ENCODE measurements around the gene MAP1A. TPM values are rescaled to one million over a fixed set of nuclear protein-coding genes. Genes with fewer than 3 reads are reported as not detected.

Gene MAP1A
- total RNA-seq, 2 experiments from 2014 or later: 3.4 to 3.5 TPM

GRCh38 chr15:43516801-43517353 lies 531 bp upstream of the MAP1A start:
- no peak overlapping the region for H3K27ac Mint-ChIP-seq
- ATAC-seq (ENCODE audit: low read depth) (no peak), DNase-seq (no peak)
- H3K4me3 Mint-ChIP-seq: peak overlapping the region; percentile 13
- no peaks in the 10 kb centered on the region for H3K9me3 Mint-ChIP-seq
- H3K27me3 Mint-ChIP-seq: peaks cover 24% of the 10 kb centered on the region
- no peaks in the 10 kb centered on the region for H3K36me3 Mint-ChIP-seq
- POLR2A ChIA-PET: no interaction called here
- peaks cover 46% of the 10 kb centered on the region for H3K4me1 Mint-ChIP-seq

DNA sequence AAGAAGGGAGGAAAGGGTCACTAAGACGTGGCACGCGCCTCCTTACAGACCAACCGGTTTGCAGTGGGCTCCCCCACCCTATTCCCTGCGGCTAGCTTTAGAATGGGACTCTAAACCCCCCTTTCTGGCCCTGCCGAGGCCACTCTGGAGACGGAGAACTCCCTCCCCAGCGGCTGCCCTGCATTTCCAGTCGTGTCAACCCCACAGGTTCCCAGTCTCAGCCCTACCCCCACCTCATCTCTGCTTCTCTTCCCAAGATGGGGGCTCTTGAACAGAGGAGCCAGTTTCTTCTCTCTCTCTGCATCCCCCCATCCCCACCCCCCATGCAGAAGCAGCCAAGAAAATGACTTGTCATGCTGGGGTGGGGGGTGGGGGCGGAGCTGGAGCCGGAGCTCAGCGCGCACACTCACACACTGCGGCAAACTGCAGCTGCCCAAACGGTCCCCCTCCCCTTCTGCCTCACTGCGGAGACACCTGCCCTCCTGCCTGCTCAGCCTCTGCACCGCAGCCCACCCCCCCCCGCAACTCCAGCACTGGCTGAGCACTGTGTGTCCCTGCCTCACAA lies 871 bp downstream of the MAP1A start:
- no peak for DNase-seq
- POLR2A ChIA-PET: no interaction called here
- H3K4me3 Mint-ChIP-seq: peak overlapping the region; percentile 65

DNA sequence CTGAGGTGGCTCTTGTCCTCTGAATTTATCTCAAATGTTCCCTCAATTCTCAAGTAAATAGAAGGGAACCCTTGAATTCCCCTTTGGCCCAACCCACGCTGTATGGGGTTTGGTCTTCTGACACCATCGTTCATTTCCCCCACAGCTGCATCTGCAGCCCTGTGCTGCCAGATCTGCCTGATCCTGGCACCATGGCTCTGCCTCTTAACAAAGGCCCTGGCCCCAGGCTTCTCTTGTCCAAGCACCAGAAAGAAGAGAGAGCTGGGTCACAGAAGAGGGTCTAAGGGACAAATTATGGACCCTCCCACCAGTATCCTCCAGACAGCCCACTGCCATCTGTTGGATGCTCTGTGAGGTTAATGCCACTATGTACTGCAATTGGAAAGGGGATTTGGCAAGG lies 1.8 kb downstream of the MAP1A start:
- Mint-ChIP-seq H3K4me3 (no peak overlapping the region), H3K27ac (no peak overlapping the region), H3K9me3 (no peaks in the 10 kb centered on the region), H3K4me1 (peaks cover 28% of the 10 kb centered on the region), H3K27me3 (peaks cover 24% of the 10 kb centered on the region), H3K36me3 (peaks cover 2% of the 10 kb centered on the region)
- POLR2A ChIA-PET: no interaction called here
- DNase-seq (no peak), ATAC-seq (ENCODE audit: low read depth) (no peak)

More for the DNA sequence above, 871 bp downstream of the MAP1A start:
- peaks cover 37% of the 10 kb centered on the region for H3K4me1 Mint-ChIP-seq
- no peak overlapping the region for H3K27ac Mint-ChIP-seq
- no peaks in the 10 kb centered on the region for H3K9me3 Mint-ChIP-seq
- peaks cover 2% of the 10 kb centered on the region for H3K36me3 Mint-ChIP-seq
- no peak for ATAC-seq (ENCODE audit: low read depth)
- peaks cover 24% of the 10 kb centered on the region for H3K27me3 Mint-ChIP-seq

DNA sequence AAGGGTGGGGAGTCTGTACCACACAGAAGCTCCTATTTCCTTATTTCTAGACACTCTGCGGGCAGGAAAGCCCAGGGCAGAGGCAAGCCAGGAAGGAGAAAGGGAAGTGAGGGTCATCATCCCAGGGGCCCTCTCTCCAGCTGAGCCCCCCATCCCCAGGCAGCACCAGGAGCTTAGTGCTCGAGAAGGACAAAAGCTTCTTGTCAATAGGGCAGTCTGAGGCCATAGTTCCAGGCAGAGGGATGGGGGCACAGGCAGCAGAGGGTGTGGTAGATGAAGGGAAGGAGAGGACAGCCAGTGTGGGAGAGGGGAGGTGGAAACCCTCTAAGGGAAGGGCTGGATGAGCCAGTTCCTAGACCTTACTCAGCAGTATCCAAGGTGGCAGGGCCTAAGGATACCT lies 2.7 kb downstream of the MAP1A start:
- Mint-ChIP-seq H3K4me1 (peaks cover 29% of the 10 kb centered on the region), H3K9me3 (no peaks in the 10 kb centered on the region), H3K36me3 (peaks cover 2% of the 10 kb centered on the region), H3K27me3 (peaks cover 24% of the 10 kb centered on the region), H3K27ac (no peak overlapping the region), H3K4me3 (no peak overlapping the region)
- no peak for ATAC-seq (ENCODE audit: low read depth)
- POLR2A ChIA-PET: no interaction called here
- DNase-seq: no peak

- no peak for DNase-seq
- no peak for ATAC-seq (ENCODE audit: low read depth)
- Mint-ChIP-seq H3K4me1 (peaks cover 31% of the 10 kb centered on the region), H3K27ac (no peak overlapping the region), H3K27me3 (peaks cover 20% of the 10 kb centered on the region), H3K36me3 (peaks cover 2% of the 10 kb centered on the region), H3K9me3 (no peaks in the 10 kb centered on the region), H3K4me3 (no peak overlapping the region)
- POLR2A ChIA-PET: interaction anchor here (2.2 kb wide), 1 partner anchor 11 kb away, joined by 5 read pairs; no protein-coding TSS in a partner anchor
These were observed 4.0 kb downstream of the MAP1A start for GRCh38 chr15:43521419-43521818.

- Mint-ChIP-seq H3K4me1 (peaks cover 30% of the 10 kb centered on the region), H3K4me3 (no peak overlapping the region), H3K9me3 (no peaks in the 10 kb centered on the region), H3K27ac (no peak overlapping the region), H3K27me3 (peaks cover 16% of the 10 kb centered on the region), H3K36me3 (peaks cover 2% of the 10 kb centered on the region)
- ATAC-seq (ENCODE audit: low read depth): no peak
- POLR2A ChIA-PET: interaction anchor here (2.2 kb wide), 1 partner anchor 12 kb away, joined by 5 read pairs; no protein-coding TSS in a partner anchor
- DNase-seq: no peak
These were observed 4.8 kb downstream of the MAP1A start for GRCh38 chr15:43522247-43522646.

- Mint-ChIP-seq H3K4me3 (no peak overlapping the region), H3K27me3 (peaks cover 7% of the 10 kb centered on the region), H3K36me3 (peaks cover 2% of the 10 kb centered on the region), H3K27ac (no peak overlapping the region), H3K4me1 (peaks cover 21% of the 10 kb centered on the region), H3K9me3 (no peaks in the 10 kb centered on the region)
- ATAC-seq (ENCODE audit: low read depth) (no peak), DNase-seq (no peak)
- POLR2A ChIA-PET: interaction anchor here (1.3 kb wide), 1 partner anchor 18 kb away, joined by 3 read pairs; no protein-coding TSS in a partner anchor
These were observed 6.2 kb downstream of the MAP1A start for GRCh38 chr15:43523646-43524045.

DNA sequence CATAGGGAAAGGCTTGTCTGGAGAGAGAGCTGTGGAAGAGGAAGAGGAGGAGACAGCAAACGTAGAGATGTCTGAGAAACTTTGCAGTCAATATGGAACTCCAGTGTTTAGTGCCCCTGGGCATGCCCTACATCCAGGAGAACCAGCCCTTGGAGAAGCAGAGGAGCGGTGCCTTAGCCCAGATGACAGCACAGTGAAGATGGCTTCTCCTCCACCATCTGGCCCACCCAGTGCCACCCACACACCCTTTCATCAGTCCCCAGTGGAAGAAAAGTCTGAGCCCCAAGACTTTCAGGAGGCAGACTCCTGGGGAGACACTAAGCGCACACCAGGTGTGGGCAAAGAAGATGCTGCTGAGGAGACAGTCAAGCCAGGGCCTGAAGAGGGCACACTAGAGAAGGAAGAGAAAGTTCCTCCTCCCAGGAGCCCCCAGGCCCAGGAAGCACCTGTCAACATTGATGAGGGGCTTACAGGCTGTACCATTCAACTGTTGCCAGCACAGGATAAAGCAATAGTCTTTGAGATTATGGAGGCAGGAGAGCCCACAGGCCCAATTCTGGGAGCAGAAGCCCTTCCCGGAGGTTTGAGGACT lies 6.9 kb downstream of the MAP1A start:
- Mint-ChIP-seq H3K4me3 (no peak overlapping the region), H3K36me3 (peaks cover 2% of the 10 kb centered on the region), H3K4me1 (peaks cover 18% of the 10 kb centered on the region), H3K27ac (peak overlapping the region; percentile 1), H3K27me3 (peaks cover 4% of the 10 kb centered on the region), H3K9me3 (no peaks in the 10 kb centered on the region)
- DNase-seq (no peak), ATAC-seq (ENCODE audit: low read depth) (no peak)
- POLR2A ChIA-PET: interaction anchor here (1.3 kb wide), 1 partner anchor 18 kb away, joined by 3 read pairs; no protein-coding TSS in a partner anchor

DNA sequence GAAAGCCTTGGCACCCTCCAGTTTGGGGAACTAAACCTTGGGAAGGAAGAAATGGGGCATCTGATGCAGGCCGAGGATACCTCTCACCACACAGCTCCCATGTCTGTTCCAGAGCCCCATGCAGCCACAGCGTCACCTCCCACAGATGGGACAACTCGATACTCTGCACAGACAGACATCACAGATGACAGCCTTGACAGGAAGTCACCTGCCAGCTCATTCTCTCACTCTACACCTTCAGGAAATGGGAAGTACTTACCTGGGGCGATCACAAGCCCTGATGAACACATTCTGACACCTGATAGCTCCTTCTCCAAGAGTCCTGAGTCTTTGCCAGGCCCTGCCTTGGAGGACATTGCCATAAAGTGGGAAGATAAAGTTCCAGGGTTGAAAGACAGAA lies 7.7 kb downstream of the MAP1A start:
- ATAC-seq (ENCODE audit: low read depth): peak; percentile 13
- Mint-ChIP-seq H3K36me3 (peaks cover 2% of the 10 kb centered on the region), H3K9me3 (no peaks in the 10 kb centered on the region), H3K4me3 (no peak overlapping the region), H3K27ac (peak overlapping the region; percentile 26), H3K27me3 (no peaks in the 10 kb centered on the region), H3K4me1 (peaks cover 18% of the 10 kb centered on the region)
- POLR2A ChIA-PET: no interaction called here
- DNase-seq: no peak

- Mint-ChIP-seq H3K27ac (peak overlapping the region; percentile 26), H3K9me3 (no peaks in the 10 kb centered on the region), H3K27me3 (no peaks in the 10 kb centered on the region), H3K4me3 (no peak overlapping the region), H3K36me3 (peaks cover 2% of the 10 kb centered on the region), H3K4me1 (peaks cover 18% of the 10 kb centered on the region)
- DNase-seq: no peak
- POLR2A ChIA-PET: interaction anchor here (1.9 kb wide), 1 partner anchor 15 kb away, joined by 6 read pairs; no protein-coding TSS in a partner anchor
- ATAC-seq (ENCODE audit: low read depth): no peak
These were observed 9.0 kb downstream of the MAP1A start for GRCh38 chr15:43526261-43526930.

DNA sequence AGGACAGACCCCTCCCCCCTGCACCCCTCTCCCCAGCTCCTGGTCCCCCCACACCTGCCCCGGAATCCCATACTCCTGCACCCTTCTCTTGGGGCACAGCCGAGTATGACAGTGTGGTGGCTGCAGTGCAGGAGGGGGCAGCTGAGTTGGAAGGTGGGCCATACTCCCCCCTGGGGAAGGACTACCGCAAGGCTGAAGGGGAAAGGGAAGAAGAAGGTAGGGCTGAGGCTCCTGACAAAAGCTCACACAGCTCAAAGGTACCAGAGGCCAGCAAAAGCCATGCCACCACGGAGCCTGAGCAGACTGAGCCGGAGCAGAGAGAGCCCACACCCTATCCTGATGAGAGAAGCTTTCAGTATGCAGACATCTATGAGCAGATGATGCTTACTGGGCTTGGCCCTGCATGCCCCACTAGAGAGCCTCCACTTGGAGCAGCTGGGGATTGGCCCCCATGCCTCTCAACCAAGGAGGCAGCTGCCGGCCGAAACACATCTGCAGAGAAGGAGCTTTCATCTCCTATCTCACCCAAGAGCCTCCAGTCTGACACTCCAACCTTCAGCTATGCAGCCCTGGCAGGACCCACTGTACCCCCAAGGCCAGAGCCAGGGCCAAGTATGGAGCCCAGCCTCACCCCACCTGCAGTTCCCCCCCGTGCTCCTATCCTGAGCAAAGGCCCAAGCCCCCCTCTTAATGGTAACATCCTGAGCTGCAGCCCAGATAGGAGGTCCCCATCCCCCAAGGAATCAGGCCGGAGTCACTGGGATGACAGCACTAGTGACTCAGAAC lies 9.8 kb downstream of the MAP1A start:
- H3K36me3 Mint-ChIP-seq: peaks cover 2% of the 10 kb centered on the region
- ATAC-seq (ENCODE audit: low read depth) (no peak), DNase-seq (no peak)
- no peak overlapping the region for H3K27ac Mint-ChIP-seq
- peaks cover 18% of the 10 kb centered on the region for H3K4me1 Mint-ChIP-seq
- H3K4me3 Mint-ChIP-seq: no peak overlapping the region
- POLR2A ChIA-PET: interaction anchor here (1.9 kb wide), 1 partner anchor 16 kb away, joined by 6 read pairs; no protein-coding TSS in a partner anchor
- no peaks in the 10 kb centered on the region for H3K9me3 Mint-ChIP-seq
- no peaks in the 10 kb centered on the region for H3K27me3 Mint-ChIP-seq

- peaks cover 18% of the 10 kb centered on the region for H3K4me1 Mint-ChIP-seq
- H3K36me3 Mint-ChIP-seq: no peaks in the 10 kb centered on the region
- H3K4me3 Mint-ChIP-seq: no peak overlapping the region
- POLR2A ChIA-PET: interaction anchor here (1.9 kb wide), 1 partner anchor 17 kb away, joined by 6 read pairs; no protein-coding TSS in a partner anchor
- H3K9me3 Mint-ChIP-seq: no peaks in the 10 kb centered on the region
- no peak overlapping the region for H3K27ac Mint-ChIP-seq
- no peak for DNase-seq
- no peaks in the 10 kb centered on the region for H3K27me3 Mint-ChIP-seq
- ATAC-seq (ENCODE audit: low read depth): no peak
These were observed 10.6 kb downstream of the MAP1A start for GRCh38 chr15:43527802-43528541.
